GM18868 (cell line): ENCODE data around the gene EPYC.
A peak's percentile ranks its signal among the peaks of the same experiment; 100 is the strongest.

Experiments
- ATAC-seq: cut with Tn5 transposase; IDR thresholded peaks from one replicate; pipeline ENCODE4 v1.9.1; 2021; ENCODE audit warnings: mild to moderate bottlenecking, moderate library complexity; ENCODE audit not compliant: unreplicated experiment

Gene EPYC

DNA sequence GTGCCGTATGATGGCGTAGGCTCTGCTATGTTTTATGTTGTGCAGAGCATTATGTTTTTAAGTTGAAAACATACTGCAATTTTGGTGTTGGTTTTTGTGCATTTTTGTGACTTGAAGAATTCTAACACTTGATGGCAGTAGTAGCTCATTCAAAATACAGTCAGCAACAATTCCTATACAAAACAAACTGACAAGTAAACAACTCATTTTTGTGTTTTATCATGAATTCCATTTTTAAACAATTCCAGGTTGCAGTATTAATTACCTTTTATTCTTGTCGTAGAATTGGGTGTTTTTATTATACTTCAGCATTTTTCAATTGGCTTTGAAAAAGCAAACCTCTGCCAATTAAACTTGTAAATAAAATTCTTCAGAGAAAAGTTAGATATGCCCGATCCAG lies 45.7 kb downstream of the EPYC start:
- ATAC-seq, result no peak

DNA sequence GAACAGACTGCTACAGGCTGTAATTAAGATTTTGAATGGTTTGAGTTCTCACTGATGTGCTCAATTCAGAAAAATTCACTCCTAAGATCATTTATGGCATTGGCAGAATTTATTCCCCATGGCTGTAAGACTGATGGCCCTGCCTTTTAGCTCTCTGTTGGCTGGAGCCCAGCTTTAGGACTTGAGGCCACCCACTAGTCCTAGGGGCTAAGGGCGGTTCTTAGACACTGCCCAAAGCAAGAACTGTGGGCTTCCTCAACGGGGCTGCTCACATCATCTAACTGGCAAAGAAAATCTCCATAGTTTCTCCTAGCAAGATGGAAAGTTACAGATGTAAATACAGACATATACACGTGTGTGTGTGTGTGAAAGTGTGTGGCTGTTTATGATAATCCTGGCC lies 46.4 kb downstream of the EPYC start:
- ATAC-seq, result no peak

DNA sequence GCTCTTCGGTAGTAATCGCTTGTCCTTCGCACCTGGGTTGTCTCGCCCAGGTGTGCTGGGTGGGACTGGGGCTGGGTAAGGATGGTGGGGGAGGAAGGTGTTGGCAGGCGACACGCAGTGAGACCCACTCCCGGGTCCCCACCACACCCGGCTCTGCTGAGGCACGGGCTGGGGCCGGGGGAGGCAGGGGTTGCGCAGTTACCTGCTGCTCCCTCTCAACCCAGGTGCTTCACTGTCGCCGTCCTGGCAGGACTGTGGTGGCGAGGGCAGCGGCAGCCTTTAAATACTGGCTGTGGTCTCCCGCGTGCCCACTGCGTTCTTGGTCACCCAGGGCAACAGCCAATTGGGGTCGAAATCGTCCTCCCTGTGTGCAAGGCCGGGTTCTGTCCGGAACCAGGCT lies 49.9 kb downstream of the EPYC start, which contains the start of gene CCER1:
Gene CCER1 (minus strand): TSS at position 256 of the 400 bp plus-strand sequence. CDS start 434 bp downstream, outside the sequence.
- ATAC-seq, result no peak

DNA sequence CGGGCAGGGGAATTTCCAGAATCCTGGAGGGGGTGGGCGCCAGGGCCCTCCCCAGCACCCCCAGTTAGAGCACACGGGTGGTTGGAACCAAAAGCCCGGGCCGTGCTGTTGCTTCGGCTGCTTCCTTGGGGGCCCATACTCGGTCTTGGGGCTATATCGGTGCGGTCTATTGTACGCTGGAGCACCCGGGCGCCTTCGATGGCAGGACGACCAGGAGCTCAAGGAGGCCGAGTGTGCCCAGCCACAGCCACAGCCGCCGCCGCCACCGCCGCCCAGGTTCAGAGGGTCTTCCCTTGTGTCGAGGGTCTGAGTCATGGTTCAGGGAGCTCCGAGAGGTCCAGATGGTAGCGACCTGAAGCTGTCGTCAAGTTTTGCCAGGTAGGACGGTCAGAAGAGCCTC lies 50.3 kb downstream of the EPYC start:
- ATAC-seq, result no peak

DNA sequence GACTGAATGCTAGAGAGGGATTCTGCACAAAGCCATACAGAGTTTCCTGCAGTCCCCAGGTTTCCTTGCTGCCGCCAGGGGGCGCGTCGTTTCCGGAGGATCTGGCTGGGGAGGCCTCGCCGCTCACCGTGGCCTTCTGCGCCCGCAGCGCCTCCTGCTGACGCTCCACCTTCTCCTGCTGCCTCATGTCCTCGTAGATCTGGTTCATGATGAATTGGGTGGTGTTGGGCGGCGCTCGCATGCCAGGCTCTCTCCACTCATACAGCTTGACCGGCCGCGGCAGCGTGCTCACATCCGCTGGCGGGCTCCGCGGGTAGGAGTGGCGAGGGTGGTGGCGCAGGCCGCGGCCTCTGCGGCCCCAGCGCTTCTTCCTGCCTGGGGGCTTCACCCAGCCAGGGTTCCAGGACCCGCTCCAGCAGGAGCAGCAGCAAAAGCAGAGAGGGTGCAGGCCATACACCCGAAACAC lies 50.8 kb downstream of the EPYC start:
- ATAC-seq, result peak; percentile 98

DNA sequence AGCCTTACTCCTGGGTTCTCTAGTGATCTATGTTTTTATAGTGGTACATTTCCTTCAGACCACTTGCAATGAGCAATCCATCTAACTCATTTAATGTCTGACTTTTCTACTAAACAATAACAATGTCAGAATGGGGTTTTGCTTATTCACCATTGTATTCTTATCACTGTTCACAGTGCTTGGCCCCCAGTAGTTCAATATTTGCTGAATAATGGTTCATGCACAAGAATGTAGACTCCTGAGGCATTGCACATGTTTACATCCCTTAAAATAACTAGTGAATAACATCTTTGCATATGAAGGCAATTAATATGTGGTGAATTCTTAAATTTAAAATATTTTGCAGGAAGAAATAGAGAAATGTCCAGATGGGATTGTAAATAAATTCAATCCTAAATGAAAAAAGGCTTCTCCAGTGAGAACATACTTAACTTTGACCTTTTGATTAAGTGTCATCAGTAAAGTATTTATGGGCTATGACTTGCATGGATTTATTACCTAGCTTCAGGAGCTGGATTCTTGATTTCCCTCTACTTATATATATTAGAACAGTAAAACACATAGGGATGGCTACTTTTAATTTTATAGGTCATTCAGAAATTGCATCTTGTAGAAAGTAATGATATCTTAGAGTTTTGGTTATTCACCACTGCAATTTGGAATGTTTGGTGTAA lies 53.2 kb downstream of the EPYC start:
- no peak for ATAC-seq

DNA sequence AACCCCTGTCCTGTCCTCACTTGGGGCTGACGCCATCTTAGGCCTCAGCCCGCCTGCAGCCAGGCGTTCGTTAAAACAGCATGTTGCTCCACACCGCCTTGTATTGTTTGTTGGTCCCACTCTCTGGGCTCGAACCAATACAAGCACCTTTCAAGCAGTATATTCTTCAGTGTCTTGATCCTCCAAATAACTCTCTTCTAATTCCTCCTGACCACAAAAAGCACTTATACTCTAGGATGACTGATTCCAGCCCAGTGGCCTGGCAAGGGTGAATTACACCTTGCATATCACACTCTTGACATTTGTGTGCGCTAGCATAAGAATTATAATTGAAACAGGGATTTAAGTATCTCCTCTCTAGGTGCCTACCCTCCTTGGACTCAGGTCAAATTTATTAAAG lies 56.9 kb downstream of the EPYC start:
- ATAC-seq, result no peak

DNA sequence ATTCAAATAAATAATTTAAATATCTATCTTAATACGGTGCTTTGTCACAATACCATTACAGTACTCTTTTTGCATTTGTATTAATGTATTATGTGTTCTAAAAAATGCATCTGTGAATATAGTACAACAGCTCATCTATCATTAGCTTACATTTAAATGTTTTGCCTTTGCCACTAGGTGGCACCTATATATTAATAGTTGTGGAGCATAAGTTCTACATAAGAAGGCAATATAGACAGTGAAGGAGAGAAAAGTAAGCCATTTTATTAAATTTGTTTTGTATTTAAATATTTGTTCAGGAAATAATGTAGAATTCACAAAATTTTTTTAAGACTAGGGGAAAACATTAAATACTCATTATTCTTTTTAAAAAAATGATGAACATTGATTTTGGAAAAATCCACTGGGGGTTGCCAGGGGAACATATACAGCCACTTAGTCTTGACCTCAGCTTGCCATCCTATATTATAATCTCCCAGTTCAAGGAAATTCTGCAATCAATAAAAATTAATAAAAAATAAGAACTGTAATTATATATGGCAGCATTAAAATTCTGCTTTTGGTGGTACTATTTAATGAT lies 59.6 kb downstream of the EPYC start:
- peak; percentile 85 for ATAC-seq

DNA sequence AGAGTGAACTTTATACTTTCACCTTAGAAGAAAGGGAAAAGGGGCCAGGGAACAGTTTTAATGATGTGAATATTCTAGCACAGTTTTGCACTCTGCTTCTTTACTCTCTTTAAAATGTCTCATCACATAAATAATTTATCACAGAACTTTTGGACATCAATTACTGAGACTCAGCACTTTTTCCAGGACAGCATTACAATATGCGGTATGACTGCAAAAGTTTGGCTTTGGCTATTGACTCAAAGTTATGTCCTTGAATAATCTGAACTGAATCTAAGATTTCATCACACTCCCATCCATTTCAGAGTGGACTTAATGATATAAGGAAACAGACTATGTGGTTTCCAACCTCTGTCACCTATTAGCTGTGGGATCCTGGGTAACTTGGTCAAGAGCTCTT lies 61.5 kb downstream of the EPYC start:
- ATAC-seq, result no peak

DNA sequence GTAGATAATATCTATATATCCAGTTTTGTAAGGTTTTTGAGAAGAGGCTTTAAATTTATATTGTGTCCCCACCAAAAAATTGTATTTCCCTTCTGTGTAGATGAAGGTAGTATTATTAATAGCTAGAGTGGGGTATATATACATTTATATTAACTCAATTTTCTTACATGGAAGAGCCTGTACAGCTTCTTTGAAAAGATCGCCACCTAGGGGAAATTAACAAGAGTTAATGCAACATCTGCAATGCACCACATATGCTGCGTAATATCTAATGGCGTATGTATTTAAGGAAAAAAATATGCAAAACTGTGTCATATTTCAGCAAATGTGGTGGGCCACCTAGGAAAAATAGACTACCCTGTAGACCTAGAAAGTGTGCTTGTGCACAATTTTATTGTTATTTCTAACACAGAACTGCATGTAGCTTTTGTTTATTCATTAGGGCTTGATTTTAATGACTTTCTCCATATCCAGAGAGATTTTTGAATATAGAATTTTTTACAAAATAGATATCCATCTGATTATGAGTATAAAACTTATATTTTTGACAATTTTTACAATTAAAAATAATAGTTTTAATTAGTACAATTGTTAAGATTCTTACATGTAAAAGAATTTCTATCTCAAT lies 63.8 kb downstream of the EPYC start:
- ATAC-seq, result peak; percentile 83

DNA sequence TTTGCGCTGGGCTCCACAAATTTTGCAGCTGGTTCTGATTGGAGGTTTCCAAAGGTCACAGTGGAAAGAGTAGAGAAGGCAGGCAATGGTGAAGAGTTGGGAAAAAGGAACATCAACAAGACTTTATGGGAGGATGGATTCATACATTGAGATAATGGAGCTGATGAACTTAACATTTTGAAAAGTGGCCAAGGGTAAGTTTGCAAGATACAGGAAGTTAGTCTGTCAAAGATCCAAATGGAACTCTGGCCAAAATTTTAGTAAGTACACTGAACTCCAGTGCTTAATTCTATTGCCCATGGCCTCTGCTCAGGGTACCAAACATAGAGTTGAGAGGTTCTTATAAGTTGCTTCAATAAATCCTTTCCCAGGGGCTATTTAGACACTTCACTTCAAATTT lies 65.4 kb downstream of the EPYC start:
- no peak for ATAC-seq

DNA sequence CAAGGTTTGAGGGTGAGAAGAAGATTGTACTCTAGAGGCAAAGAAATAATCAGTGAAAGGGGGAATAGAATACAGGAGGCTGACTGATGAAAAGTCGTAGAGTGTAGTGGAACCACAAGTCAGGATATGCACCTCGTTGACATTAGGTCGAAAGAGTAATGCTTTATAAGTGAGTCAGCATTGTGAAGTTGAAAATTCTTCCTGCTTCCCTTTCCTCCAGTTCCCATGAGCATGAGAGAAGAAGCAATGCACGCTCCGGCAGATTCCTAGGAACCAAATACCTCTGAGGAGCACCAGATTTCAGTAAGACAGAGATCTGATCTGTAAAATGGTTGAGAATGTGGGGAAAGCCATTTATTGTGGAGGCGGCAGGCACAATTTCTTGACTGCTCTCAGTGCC lies 66.3 kb downstream of the EPYC start:
- no peak for ATAC-seq

DNA sequence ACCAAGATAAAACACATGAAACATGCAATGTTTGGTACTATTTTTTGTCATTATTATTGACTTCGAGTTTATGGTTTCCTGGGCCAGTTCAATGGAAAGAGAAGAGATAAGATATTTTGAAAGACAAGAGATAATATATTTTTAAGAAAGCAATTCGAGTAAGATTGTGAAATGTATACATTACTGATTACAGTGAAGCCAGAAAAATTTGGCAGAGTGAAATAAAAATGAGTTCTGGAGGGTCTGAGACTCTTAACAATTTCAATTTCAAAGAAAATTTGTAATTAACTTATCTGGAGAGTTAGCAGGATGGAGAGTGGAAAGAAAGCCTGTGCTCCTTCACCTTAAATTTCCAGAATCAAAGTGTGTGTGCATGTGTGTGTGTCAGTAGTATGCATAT lies 67.1 kb downstream of the EPYC start:
- no peak for ATAC-seq

DNA sequence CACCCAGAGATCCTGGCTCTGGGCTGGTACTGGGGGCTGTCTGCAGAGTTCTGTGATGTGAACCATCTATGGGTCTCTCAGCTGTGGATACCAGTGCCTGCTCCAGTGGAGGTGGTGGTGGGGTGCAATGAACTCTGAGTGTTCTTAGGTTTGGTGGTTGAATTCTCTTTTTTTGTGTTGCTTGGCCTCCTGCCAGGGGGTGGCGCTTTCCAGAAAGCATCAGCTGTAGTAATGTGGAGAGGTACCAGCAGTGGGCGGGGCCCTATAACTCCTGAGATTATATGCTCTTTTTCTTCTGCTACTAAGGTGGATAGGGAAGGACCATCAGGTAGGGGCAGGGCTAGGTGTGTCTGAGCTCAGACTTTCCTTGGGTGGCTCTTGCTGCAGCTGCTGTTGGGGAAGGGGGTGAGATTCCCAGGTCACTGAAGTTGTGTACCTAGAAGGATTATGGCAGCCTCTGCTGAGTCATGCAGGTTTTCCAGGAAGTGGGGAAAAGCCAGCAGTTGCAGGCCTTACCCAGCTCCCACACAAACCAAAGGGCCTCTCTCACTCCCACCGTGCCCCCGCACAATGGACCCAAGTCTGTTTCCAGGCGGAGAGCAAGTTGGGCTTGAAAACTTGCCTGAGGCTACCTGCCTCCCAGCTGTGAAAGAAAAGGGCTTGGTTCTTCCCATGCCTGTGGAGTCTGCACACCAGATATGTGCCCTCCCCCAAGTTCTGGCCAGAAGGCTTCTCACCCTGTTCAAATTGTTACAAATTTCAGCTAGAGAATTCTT lies 68.4 kb downstream of the EPYC start:
- ATAC-seq, result no peak

DNA sequence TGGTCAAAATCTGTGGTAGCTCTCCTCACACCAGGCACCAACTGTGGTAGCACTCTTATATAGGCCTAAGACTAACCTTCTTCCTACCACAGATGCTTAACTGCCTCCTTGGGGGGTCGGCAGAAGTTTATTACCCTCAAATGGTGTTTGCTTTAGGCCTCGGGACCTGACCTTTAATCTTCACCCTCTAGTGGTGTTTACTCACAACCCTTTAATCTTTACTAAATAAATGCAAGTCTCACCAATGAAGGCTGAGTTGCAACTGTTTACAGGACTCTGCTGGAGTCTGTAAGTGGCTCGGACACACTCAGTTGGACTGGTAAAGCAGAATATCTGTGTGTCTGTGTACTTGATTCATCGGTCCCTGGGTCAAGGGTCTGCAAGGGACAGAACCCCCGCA lies 79.2 kb downstream of the EPYC start:
- no peak for ATAC-seq

DNA sequence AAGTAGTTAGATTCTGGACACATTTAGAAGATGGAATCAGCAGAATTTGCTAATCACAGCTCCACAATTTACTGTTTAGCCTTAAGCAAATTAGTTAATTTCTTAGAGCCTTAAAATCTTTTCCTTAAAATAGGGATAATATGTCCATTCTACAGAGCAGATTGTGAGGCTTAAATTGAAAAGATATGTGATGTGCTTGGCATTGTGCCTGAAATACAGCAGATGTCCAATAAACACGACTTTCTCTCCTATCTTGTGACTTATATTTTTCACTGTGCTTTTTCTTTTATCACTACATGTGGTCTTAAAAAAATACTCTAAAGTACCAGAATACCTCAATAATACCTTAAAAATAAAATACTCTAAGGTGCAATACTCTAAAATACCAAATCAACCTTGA lies 80.4 kb downstream of the EPYC start:
- no peak for ATAC-seq

DNA sequence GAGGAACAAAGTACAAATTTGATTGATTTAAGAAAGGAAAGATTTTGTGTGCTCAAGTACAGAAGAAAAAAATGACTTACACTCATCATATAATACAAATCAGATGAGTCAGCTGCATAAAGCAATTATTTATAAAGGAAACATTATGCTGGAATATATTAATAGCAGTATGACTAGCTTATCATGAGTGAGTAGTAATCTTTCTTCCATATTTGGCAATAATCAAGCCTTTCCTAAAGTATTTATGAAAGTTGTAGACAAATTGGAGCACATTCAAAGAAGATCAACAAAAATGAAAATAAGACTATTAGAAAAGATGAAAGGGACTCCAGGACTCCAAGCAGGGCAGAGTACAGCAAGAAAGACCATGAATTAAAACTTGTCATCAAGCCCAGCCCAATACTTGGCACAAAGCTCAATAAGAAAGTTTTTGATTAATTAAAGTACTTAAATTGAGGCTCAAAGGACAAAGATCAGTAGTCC lies 82.6 kb downstream of the EPYC start:
- ATAC-seq, result no peak

DNA sequence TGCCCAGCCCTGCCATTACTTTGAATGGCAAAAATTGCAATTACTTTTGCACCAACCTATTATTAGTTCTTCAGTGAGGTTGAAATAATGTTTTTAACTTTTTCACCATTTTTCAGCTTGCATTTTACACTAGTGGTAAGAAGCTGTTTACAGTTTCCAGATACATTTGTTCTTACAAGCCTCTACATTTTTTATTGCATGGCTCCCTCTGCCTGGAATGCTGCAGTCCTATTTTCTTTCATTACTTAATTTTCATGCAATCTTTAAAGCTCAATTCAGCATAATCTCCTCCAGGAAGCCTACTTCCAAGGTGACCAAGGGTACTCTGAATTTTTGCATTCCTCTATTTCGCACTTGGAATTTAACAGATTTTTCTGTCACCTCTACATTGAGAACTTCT lies 83.2 kb downstream of the EPYC start:
- ATAC-seq, result no peak

DNA sequence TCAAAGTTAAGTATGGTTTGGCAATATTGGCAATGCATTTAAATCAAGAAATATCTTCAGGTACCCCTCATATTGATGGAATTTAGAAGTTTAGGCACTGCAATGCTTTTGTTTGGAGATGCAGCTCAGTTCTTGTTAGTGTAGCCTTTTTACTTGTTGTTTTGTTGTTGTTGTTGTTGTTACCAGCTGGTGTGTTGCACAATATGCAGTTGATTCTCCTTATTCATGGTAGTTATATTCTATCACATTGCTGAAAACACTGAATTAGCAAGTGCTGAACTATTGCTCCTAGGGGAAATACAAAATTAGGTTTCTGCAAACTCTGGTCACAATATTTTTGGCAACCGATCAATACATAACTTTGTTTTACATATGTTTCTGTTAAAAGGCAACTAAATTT lies 84.5 kb downstream of the EPYC start:
- no peak for ATAC-seq

DNA sequence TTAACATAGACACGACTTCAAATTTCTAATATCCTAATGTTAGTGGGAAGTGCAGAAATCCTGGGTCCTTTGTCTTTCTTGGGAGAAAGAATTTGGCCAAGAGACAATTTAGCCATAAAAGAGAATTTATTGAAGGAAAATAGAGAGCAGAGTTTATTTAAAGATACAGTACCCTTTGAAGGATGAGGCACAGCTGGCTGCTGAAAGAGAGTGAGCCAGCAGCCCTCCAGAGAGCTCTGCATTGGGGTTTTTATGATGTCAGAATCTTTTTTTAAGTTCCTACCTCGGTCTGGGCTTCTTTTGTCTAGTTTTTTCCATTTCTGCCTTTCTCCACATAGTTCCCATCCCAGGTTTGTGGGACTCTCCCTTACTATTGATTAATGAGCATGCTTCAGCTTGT lies 87.3 kb downstream of the EPYC start:
- no peak for ATAC-seq

DNA sequence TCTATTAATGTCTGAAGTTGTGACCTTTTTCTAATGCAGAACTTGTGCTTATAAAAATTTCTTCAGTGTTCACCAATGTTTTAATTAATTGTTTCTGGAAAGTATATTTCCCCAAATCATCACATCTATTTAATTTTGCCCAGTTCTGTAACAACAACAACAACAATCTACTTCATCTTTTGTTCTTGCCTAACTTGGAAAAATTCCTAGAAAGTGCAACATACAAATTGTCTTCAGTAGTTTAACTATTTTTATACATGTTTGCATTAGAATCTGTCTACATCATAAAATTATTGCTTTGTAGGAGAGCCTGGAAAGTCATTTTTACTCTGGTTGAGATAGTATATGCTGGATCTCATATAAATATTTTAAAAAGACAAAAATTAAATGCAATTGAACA lies 88.3 kb downstream of the EPYC start:
- ATAC-seq, result no peak
